AG09319 (cell line): ENCODE data around the gene BCAP31.

Experiments used
- DNase-seq: peaks from one replicate; pipeline ENCODE4 v3.0.0-alpha.2; 2010; ENCODE audit warnings: low read depth; ENCODE audit errors: extremely low read depth
- TF ChIP-seq, protein P1 (sequence below): IDR thresholded peaks from 2 replicates; pipeline ENCODE4 v1.5.1; 2011; ENCODE audit warnings: low read depth, mild to moderate bottlenecking, inconsistent platforms, low read length, moderate library complexity

The BCAP31 gene

DNA sequence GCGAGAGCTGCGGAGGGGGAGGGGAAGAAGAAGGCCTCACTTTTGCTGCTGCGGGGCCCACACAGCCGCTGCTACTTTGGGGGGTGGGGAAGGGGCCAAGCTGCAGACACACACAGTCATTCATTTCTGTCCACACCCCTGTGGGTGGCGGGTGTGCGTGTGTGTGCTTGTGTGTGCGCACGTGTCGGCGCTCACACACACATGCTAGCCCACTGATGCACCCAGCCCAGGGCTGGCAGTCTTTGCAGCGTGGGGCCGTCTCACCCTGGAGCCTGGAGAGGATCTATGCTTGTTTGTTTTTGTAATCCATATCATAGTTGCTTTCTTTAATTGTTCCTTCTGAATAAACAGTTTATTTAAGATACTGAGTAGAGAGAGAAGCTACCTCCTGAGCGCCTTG lies 73.2 kb downstream of the BCAP31 start:
- no peak for DNase-seq
- TF ChIP-seq, protein P1, sequence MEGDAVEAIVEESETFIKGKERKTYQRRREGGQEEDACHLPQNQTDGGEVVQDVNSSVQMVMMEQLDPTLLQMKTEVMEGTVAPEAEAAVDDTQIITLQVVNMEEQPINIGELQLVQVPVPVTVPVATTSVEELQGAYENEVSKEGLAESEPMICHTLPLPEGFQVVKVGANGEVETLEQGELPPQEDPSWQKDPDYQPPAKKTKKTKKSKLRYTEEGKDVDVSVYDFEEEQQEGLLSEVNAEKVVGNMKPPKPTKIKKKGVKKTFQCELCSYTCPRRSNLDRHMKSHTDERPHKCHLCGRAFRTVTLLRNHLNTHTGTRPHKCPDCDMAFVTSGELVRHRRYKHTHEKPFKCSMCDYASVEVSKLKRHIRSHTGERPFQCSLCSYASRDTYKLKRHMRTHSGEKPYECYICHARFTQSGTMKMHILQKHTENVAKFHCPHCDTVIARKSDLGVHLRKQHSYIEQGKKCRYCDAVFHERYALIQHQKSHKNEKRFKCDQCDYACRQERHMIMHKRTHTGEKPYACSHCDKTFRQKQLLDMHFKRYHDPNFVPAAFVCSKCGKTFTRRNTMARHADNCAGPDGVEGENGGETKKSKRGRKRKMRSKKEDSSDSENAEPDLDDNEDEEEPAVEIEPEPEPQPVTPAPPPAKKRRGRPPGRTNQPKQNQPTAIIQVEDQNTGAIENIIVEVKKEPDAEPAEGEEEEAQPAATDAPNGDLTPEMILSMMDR: no peak
